SKM-1 treated with dmso at 0.1 percent for 144 hours (cell line): ENCODE measurements around the gene SKAP1.
A peak's percentile ranks its signal among the peaks of the same experiment; 100 is the strongest.

ENCODE experiments used
- DNase-seq: peaks from one replicate; lab custom pipeline; 2025; ENCODE audit not compliant: unreplicated experiment; lab: John Stamatoyannopoulos, UW

The SKAP1 gene

GRCh38 chr17:48179071-48179945, 250.7 kb downstream of the SKAP1 start:
- no peak for DNase-seq

GRCh38 chr17:48178317-48178716, 251.7 kb downstream of the SKAP1 start:
- DNase-seq: no peak

- DNase-seq: no peak
Observed at GRCh38 chr17:48177816-48178215, 252.2 kb downstream of the SKAP1 start.

- DNase-seq: no peak
Observed at GRCh38 chr17:48176471-48176855, 253.6 kb downstream of the SKAP1 start.

- no peak for DNase-seq
Observed at GRCh38 chr17:48175692-48176470, 254.1 kb downstream of the SKAP1 start.

GRCh38 chr17:48174833-48175523, 255.0 kb downstream of the SKAP1 start:
- DNase-seq: no peak

GRCh38 chr17:48173191-48173984, 256.6 kb downstream of the SKAP1 start:
- DNase-seq: no peak

GRCh38 chr17:48169926-48170325, 260.1 kb downstream of the SKAP1 start:
- DNase-seq: no peak

GRCh38 chr17:48163809-48164208, 266.2 kb downstream of the SKAP1 start:
- DNase-seq: no peak

GRCh38 chr17:48162946-48163506, 267.0 kb downstream of the SKAP1 start:
- DNase-seq: no peak

GRCh38 chr17:48162306-48162934, 267.6 kb downstream of the SKAP1 start:
- DNase-seq: no peak

GRCh38 chr17:48161127-48161905, 268.7 kb downstream of the SKAP1 start:
- DNase-seq: no peak

- DNase-seq: no peak
Observed at GRCh38 chr17:48160177-48161081, 269.6 kb downstream of the SKAP1 start.

- DNase-seq: no peak
Observed at GRCh38 chr17:48159232-48159631, 270.8 kb downstream of the SKAP1 start.

GRCh38 chr17:48155889-48156611, 274.0 kb downstream of the SKAP1 start:
- DNase-seq: no peak

- DNase-seq: peak; percentile 26
Observed at GRCh38 chr17:48153691-48154358, 276.2 kb downstream of the SKAP1 start.

- no peak for DNase-seq
Observed at GRCh38 chr17:48152289-48152688, 277.7 kb downstream of the SKAP1 start.
